Suppressor macrophage treated with lipopolysaccharide for 1 hour (primary cell): ENCODE data around the gene NKAIN2.
"Not testable (repeated sequence)": the region's sequence is repeated elsewhere in the genome, so short reads cannot be mapped to it uniquely, and the experiment has no call there.

ENCODE experiments used
- DNase-seq, 3 donors: peaks; one replicate each; pipeline ENCODE4 v3.0.0-alpha.2; 2020 to 2022

Gene NKAIN2

GRCh38 chr6:124119596-124119995, 315.9 kb downstream of the NKAIN2 start:
- DNase-seq: no peak

GRCh38 chr6:124123617-124124209, 320.0 kb downstream of the NKAIN2 start:
- no peak for DNase-seq

GRCh38 chr6:124131259-124131658, 327.6 kb downstream of the NKAIN2 start:
- DNase-seq: no peak

- no peak for DNase-seq
Measured at GRCh38 chr6:124131779-124132178, 328.1 kb downstream of the NKAIN2 start.

- DNase-seq: no peak
Measured at GRCh38 chr6:124132256-124132655, 328.6 kb downstream of the NKAIN2 start.

- DNase-seq: no peak
Measured at GRCh38 chr6:124142852-124143251, 339.2 kb downstream of the NKAIN2 start.

GRCh38 chr6:124143435-124143834, 339.8 kb downstream of the NKAIN2 start:
- DNase-seq: no peak

- DNase-seq: no peak
Measured at GRCh38 chr6:124147621-124148020, 344.0 kb downstream of the NKAIN2 start.

- DNase-seq: no peak
Measured at GRCh38 chr6:124148236-124148957, 344.7 kb downstream of the NKAIN2 start.

- DNase-seq: no peak
Measured at GRCh38 chr6:124149646-124150045, 346.0 kb downstream of the NKAIN2 start.

- DNase-seq: no peak
Measured at GRCh38 chr6:124158024-124158423, 354.4 kb downstream of the NKAIN2 start.

GRCh38 chr6:124163676-124164075, 360.0 kb downstream of the NKAIN2 start:
- DNase-seq: no peak

GRCh38 chr6:124164343-124164742, 360.7 kb downstream of the NKAIN2 start:
- no peak for DNase-seq

GRCh38 chr6:124167249-124167648, 363.6 kb downstream of the NKAIN2 start:
- DNase-seq: not testable (repeated sequence)

GRCh38 chr6:124190256-124190655, 386.6 kb downstream of the NKAIN2 start:
- no peak for DNase-seq

- DNase-seq: no peak
Measured at GRCh38 chr6:124193132-124193531, 389.5 kb downstream of the NKAIN2 start.

- DNase-seq: no peak
Measured at GRCh38 chr6:124197148-124197547, 393.5 kb downstream of the NKAIN2 start.

- no peak for DNase-seq
Measured at GRCh38 chr6:124199286-124199685, 395.6 kb downstream of the NKAIN2 start.

- DNase-seq: no peak
Measured at GRCh38 chr6:124200661-124201060, 397.0 kb downstream of the NKAIN2 start.

GRCh38 chr6:124203101-124203811, 399.6 kb downstream of the NKAIN2 start:
- DNase-seq: no peak

GRCh38 chr6:124203812-124204167, 400.1 kb downstream of the NKAIN2 start:
- DNase-seq: no peak

GRCh38 chr6:124205921-124206320, 402.3 kb downstream of the NKAIN2 start:
- DNase-seq: no peak

- no peak for DNase-seq
Measured at GRCh38 chr6:124223611-124224345, 420.1 kb downstream of the NKAIN2 start.
